ENCODE results near the gene PPP4R1.

PPP4R1 gene

GRCh38 chr18:9542924-9543323 is 71.4 kb downstream of the PPP4R1 start:
- no peak for DNase-seq (ENCODE audit: low spot score)
- Histone ChIP-seq H3K27ac (no peak overlapping the region), H3K4me3 (no peak overlapping the region)
- no peak for TF ChIP-seq CTCF (IDR thresholded peaks at IDR 0.05)

- Histone ChIP-seq H3K27ac (no peak overlapping the region), H3K4me3 (no peak overlapping the region)
- TF ChIP-seq CTCF (IDR thresholded peaks at IDR 0.05) = no peak
- DNase-seq (ENCODE audit: low spot score) = no peak
These were observed 74.4 kb downstream of the PPP4R1 start for GRCh38 chr18:9539938-9540337.

- DNase-seq (ENCODE audit: low spot score) = no peak
- no peak for TF ChIP-seq CTCF (IDR thresholded peaks at IDR 0.05)
- Histone ChIP-seq H3K4me3 (no peak overlapping the region), H3K27ac (no peak overlapping the region)
These were observed 75.1 kb downstream of the PPP4R1 start for GRCh38 chr18:9539283-9539682.

DNA sequence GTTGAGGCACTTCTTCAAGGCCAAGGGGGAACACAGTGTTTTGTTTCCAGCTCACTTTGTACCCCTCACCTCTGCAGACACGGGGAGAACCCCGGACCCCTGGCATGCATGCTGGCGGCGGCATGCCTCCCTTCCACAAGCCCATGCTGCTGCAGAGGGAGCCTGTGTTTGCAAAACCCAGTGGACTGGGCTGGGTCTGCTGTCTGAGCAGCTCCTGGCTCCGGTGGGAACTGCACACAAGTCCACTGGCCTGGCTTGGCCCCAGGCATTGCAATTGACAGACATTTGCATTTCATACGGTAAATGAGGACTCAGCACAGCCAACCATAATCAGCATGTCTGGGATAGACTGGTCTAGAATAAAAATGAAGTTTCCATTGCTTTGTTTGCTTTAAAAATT is 76.7 kb downstream of the PPP4R1 start:
- Histone ChIP-seq H3K4me3 (no peak overlapping the region), H3K27ac (no peak overlapping the region)
- no peak for TF ChIP-seq CTCF (IDR thresholded peaks at IDR 0.05)
- no peak for DNase-seq (ENCODE audit: low spot score)

DNA sequence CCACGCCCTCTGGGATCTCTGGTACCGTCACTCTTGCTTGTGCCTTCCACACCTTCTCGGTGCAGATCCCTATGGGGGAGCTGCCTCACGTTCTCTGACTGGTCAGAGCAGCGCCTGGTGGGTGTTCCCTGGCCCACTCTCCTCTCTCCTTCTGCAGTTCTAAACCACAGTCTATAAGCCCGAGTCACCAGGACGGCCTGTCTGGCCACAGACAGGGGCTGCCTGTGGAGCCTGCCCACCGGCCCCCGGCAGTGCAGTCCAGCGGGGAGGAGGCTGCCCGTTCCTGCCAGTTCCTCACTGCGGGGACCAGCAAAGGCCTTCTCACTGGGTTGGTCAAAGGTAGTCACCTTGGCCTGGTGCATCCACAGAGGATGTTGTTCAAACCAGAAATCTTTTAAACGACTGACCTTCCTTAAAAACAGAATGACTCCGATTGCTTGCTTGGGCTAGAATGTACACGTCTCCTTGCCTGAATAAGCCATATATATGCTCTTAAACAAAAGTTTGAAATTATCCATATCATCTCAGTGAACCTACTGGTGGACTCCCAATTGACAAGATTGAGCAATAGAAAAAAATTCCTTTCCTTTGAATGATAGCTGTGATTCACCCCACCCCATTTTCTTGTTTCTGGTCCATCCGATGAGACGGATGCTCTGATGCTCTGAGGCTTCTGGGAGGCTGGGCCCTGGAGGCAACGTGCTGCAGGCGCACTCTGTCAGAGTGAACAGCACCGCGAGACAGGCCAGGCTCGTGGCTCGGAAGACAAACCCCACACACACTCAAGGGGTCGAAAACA is 77.8 kb downstream of the PPP4R1 start:
- H3K27ac ChIP-seq = peak overlapping the region in 1 of 2 donors; percentile 86
- TF ChIP-seq CTCF (IDR thresholded peaks at IDR 0.05) = no peak
- no peak overlapping the region for H3K4me3 ChIP-seq
- DNase-seq (ENCODE audit: low spot score) = no peak

GRCh38 chr18:9535430-9535991 is 78.8 kb downstream of the PPP4R1 start:
- Histone ChIP-seq H3K4me3 (peak overlapping the region; percentile 56), H3K27ac (peak overlapping the region; percentile 34 to 86)
- DNase-seq (ENCODE audit: low spot score) = peak; percentile 80
- TF ChIP-seq CTCF (IDR thresholded peaks at IDR 0.05) = no peak

GRCh38 chr18:9534844-9535243 is 79.5 kb downstream of the PPP4R1 start:
- Histone ChIP-seq H3K27ac (peak overlapping the region; percentile 34 to 44), H3K4me3 (no peak overlapping the region)
- DNase-seq (ENCODE audit: low spot score) = no peak
- no peak for TF ChIP-seq CTCF (IDR thresholded peaks at IDR 0.05)

Measured in coronary artery (tissue), 2 donors.